PC-9 (cell line): ENCODE results near the gene ZBTB22. TPM values are rescaled to one million over a fixed set of nuclear protein-coding genes. Genes with fewer than 3 reads are reported as not detected.

Source experiments
- BruUV-seq: library from RNA; stranded (reverse); fragments of 400-500 nt; replicated peaks from 2 replicates; lab custom pipeline; 2021; lab: Mats Ljungman, UMichigan
- CTCF ChIA-PET: fragments of 300-600 bp; sonication (Branson Sonifier 250); formaldehyde crosslinking; loops from one replicate; lab custom pipeline; 2022; ENCODE audit warnings: antibody characterized with exemption; lab: Charles Lee
- POLR2A ChIA-PET: fragments of 300-600 bp; sonication (Branson Sonifier 250); formaldehyde crosslinking; loops from one replicate; lab custom pipeline; 2022; ENCODE audit warnings: antibody characterized with exemption; ENCODE audit not compliant: unreplicated experiment; lab: Charles Lee
- DNase-seq, 2 experiments: peaks; one replicate each; pipeline versions ENCODE4 v3.0.0 to v3.0.0-alpha.2; 2015 to 2022; ENCODE audit warnings: mixed read lengths in 1 of 2
- H2AFZ ChIP-seq: fragments of 200-600 bp; sonication (generic); 2 replicates; pipeline ENCODE4 v1.8.1; 2017; ENCODE audit warnings: antibody characterized with exemption
- H3F3A ChIP-seq: fragments of 200-600 bp; sonication (generic); 2 replicates; pipeline ENCODE4 v1.8.1; 2017; ENCODE audit warnings: antibody characterized with exemption, mild to moderate bottlenecking, low read depth; ENCODE audit not compliant: insufficient read depth
- H3K27ac ChIP-seq: fragments of 200-600 bp; sonication (generic); 2 replicates; pipeline ENCODE4 v1.6.1; 2016; ENCODE audit warnings: mixed run types
- H3K27me3 ChIP-seq: fragments of 200-600 bp; sonication (generic); 2 replicates; pipeline ENCODE4 v1.6.1; 2016; ENCODE audit warnings: low read depth, mixed run types; ENCODE audit not compliant: insufficient read depth
- H3K36me3 ChIP-seq: fragments of 200-600 bp; sonication (generic); 2 replicates; pipeline ENCODE4 v1.6.1; 2016; ENCODE audit warnings: low read depth, mixed run types
- H3K4me1 ChIP-seq: fragments of 200-600 bp; sonication (generic); replicated peaks from 2 replicates; pipeline ENCODE4 v1.6.1; 2016; ENCODE audit warnings: mixed run types; ENCODE audit not compliant: insufficient read depth
- H3K4me2 ChIP-seq: fragments of 200-600 bp; sonication (generic); 2 replicates; pipeline ENCODE4 v1.6.1; 2017; ENCODE audit warnings: mixed run types
- H3K4me3 ChIP-seq: fragments of 200-600 bp; sonication (generic); 2 replicates; pipeline ENCODE4 v1.6.1; 2016; ENCODE audit warnings: mixed run types
- H3K79me2 ChIP-seq: fragments of 200-600 bp; sonication (generic); 2 replicates; pipeline ENCODE4 v1.6.1; 2017; ENCODE audit warnings: low read depth, mixed run types
- H3K9me2 ChIP-seq: fragments of 200-600 bp; sonication (generic); 2 replicates; pipeline ENCODE4 v1.8.1; 2017; ENCODE audit warnings: mild to moderate bottlenecking; ENCODE audit not compliant: insufficient read depth
- H3K9me3 ChIP-seq: fragments of 200-600 bp; sonication (generic); 2 replicates; pipeline ENCODE4 v1.8.1; 2016; ENCODE audit warnings: low read depth; ENCODE audit not compliant: insufficient read depth
- H4K20me1 ChIP-seq: fragments of 200-600 bp; sonication (generic); 2 replicates; pipeline ENCODE4 v1.8.1; 2017; ENCODE audit not compliant: insufficient read depth
- CTCF ChIP-seq: fragments of 200-600 bp; sonication (generic); conservative IDR thresholded peaks from 2 replicates; pipeline ENCODE4 v1.6.1; 2017; ENCODE audit warnings: mixed run types, antibody characterized with exemption, mild to moderate bottlenecking, moderate library complexity
- EZH2 ChIP-seq: fragments of 200-600 bp; sonication (generic); IDR thresholded peaks from 2 replicates; pipeline ENCODE4 v1.8.0; 2017; ENCODE audit warnings: antibody characterized with exemption, low read depth
- intact Hi-C: fragments of 100-400 bp; cut with micrococcal nuclease; formaldehyde crosslinking; loops from one replicate; pipeline ENCODE4 v1.10.0; 2022; ENCODE audit not compliant: unreplicated experiment
- total RNA-seq: library from RNA; stranded (reverse); gene quantifications from 2 replicates; pipeline ENCODE4 v1.2.3, GENCODE V29; 2021

Gene ZBTB22
- total RNA-seq, 1 experiment from 2014 or later = 20.8 TPM

GRCh38 chr6:33289784-33290315 is 27.7 kb downstream of the ZBTB22 start:
- Histone ChIP-seq H3K4me3 (peak overlapping the region; percentile 93), H2AFZ (peak overlapping the region; percentile 81), H3K9me2 (no peaks in the 10 kb centered on the region), H3K36me3 (peaks cover 17% of the 10 kb centered on the region), H3F3A (peaks cover 29% of the 10 kb centered on the region), H3K4me1 (peaks cover 12% of the 10 kb centered on the region), H3K9me3 (no peaks in the 10 kb centered on the region), H3K27ac (peak overlapping the region; percentile 7; the same call in 1 of the 2 replicates), H3K4me2 (peak overlapping the region; percentile 91), H4K20me1 (no peaks in the 10 kb centered on the region; the same call in 1 of the 2 replicates), H3K27me3 (no peaks in the 10 kb centered on the region), H3K79me2 (peaks cover 51% of the 10 kb centered on the region)
- TSS peak; percentile 77 for BruUV-seq
- ChIA-PET CTCF (interaction anchor here (0.9 kb wide), 1 partner anchor 170 kb away, joined by 12 read pairs; no protein-coding TSS in a partner anchor), POLR2A (interaction anchor here (0.5 to 1.6 kb wide), 8 partner anchors 8 to 318 kb away, joined by 3 to 13 read pairs (median 8); partner anchors contain the start of genes RGL2, RPS18, VPS52 and ZBTB22)
- peak in 1 of 2 experiments; percentile 15 for DNase-seq
- TF ChIP-seq EZH2 (no peak), CTCF (no peak)
- intact Hi-C loops = loop anchor here (10.0 kb wide), 1 partner anchor 285 kb away; no protein-coding TSS in a partner anchor

GRCh38 chr6:33288921-33289783 is 28.4 kb downstream of the ZBTB22 start, which contains the start of the genes PFDN6 and WDR46:
Gene PFDN6, plus strand, starts transcription at chr6:33289601. Its CDS starts 256 bp downstream, at chr6:33289857.
Gene WDR46, minus strand, starts transcription at chr6:33289239. Its CDS starts 69 bp downstream, at chr6:33289170.
- Histone ChIP-seq H4K20me1 (no peaks in the 10 kb centered on the region; the same call in none of the 2 replicates), H3F3A (peaks cover 27% of the 10 kb centered on the region), H3K9me2 (no peaks in the 10 kb centered on the region), H3K36me3 (peaks cover 17% of the 10 kb centered on the region), H3K4me2 (peak within 1 kb of the TSS; percentile 91), H3K79me2 (peaks cover 48% of the 10 kb centered on the region), H3K27ac (peak within 1 kb of the TSS; percentile 7; the same call in 1 of the 2 replicates), H3K27me3 (no peaks in the 10 kb centered on the region), H3K4me3 (peak within 1 kb of the TSS; percentile 93), H3K9me3 (no peaks in the 10 kb centered on the region), H3K4me1 (peaks cover 12% of the 10 kb centered on the region), H2AFZ (peak within 1 kb of the TSS; percentile 81)
- intact Hi-C loops = loop anchor here (10.0 kb wide), 1 partner anchor 286 kb away; no protein-coding TSS in a partner anchor
- no peak for TF ChIP-seq CTCF
- no peak for TF ChIP-seq EZH2
- POLR2A ChIA-PET = interaction anchor here (0.5 to 1.6 kb wide), 9 partner anchors 8 to 317 kb away, joined by 3 to 13 read pairs (median 7); partner anchors contain the start of genes RGL2, RPS18, VPS52 and ZBTB22
- CTCF ChIA-PET = interaction anchor here (0.7 to 0.9 kb wide), 2 partner anchors 40 to 170 kb away, joined by 4 to 12 read pairs; no protein-coding TSS in a partner anchor
- DNase-seq = peak; percentile 78 to 85
- no TSS peak for BruUV-seq
